Chondrocyte (in vitro differentiated cells): ENCODE results near the gene STT3B. TPM values are rescaled to one million over a fixed set of nuclear protein-coding genes. Genes with fewer than 3 reads are reported as not detected.

Source experiments
- DNase-seq: peaks from one replicate; pipeline ENCODE4 v3.0.0; 2021; ENCODE audit warnings: mixed read lengths, low spot score
- H3K27ac Mint-ChIP-seq: one replicate; pipeline ENCODE4 v1.8.0; 2021; ENCODE audit warnings: mild to moderate bottlenecking, moderate library complexity, mixed read lengths; ENCODE audit not compliant: unreplicated experiment
- H3K27me3 Mint-ChIP-seq: 2 replicates; pipeline ENCODE4 v1.8.0; 2021; ENCODE audit warnings: low read depth, mixed read lengths
- H3K36me3 Mint-ChIP-seq: 2 replicates; pipeline ENCODE4 v1.8.0; 2021; ENCODE audit warnings: low read depth, mixed read lengths
- H3K4me1 Mint-ChIP-seq: 2 replicates; pipeline ENCODE4 v1.8.0; 2021; ENCODE audit warnings: low read depth, mild to moderate bottlenecking, mixed read lengths
- H3K4me3 Mint-ChIP-seq: one replicate; pipeline ENCODE4 v1.8.0; 2021; ENCODE audit warnings: mild to moderate bottlenecking, moderate library complexity, mixed read lengths; ENCODE audit not compliant: unreplicated experiment
- H3K9me3 Mint-ChIP-seq: 2 replicates; pipeline ENCODE4 v1.8.0; 2021; ENCODE audit warnings: low read depth, mixed read lengths
- CTCF ChIP-seq: fragments of 200-600 bp; sonication (generic); IDR thresholded peaks from 2 replicates; pipeline ENCODE4 v1.5.0; 2021; ENCODE audit warnings: antibody characterized with exemption, mild to moderate bottlenecking, moderate library complexity
- total RNA-seq: library from RNA; stranded (reverse); gene quantifications from 3 replicates; pipeline ENCODE4 v1.2.1, GENCODE V29; 2021

Gene STT3B
- total RNA-seq, 1 donor from 2014 or later, result 118 TPM

GRCh38 chr3:31622636-31623288, 90.0 kb downstream of the STT3B start:
- no peak for TF ChIP-seq CTCF
- peaks cover 25% of the 10 kb centered on the region for H3K36me3 Mint-ChIP-seq
- DNase-seq, result no peak
- peaks cover 3% of the 10 kb centered on the region for H3K4me1 Mint-ChIP-seq
- H3K9me3 Mint-ChIP-seq, result no peaks in the 10 kb centered on the region
- no peak overlapping the region for H3K4me3 Mint-ChIP-seq
- H3K27ac Mint-ChIP-seq, result no peak overlapping the region
- no peaks in the 10 kb centered on the region for H3K27me3 Mint-ChIP-seq

- H3K4me1 Mint-ChIP-seq, result peaks cover 5% of the 10 kb centered on the region
- H3K27me3 Mint-ChIP-seq, result no peaks in the 10 kb centered on the region
- TF ChIP-seq CTCF, result no peak
- peaks cover 25% of the 10 kb centered on the region for H3K36me3 Mint-ChIP-seq
- no peak overlapping the region for H3K27ac Mint-ChIP-seq
- DNase-seq, result no peak
- H3K9me3 Mint-ChIP-seq, result no peaks in the 10 kb centered on the region
- H3K4me3 Mint-ChIP-seq, result no peak overlapping the region
These were observed 91.5 kb downstream of the STT3B start for GRCh38 chr3:31624083-31624709.

- no peak for DNase-seq
- peaks cover 29% of the 10 kb centered on the region for H3K36me3 Mint-ChIP-seq
- H3K4me1 Mint-ChIP-seq, result peaks cover 5% of the 10 kb centered on the region
- H3K4me3 Mint-ChIP-seq, result no peak overlapping the region
- H3K27ac Mint-ChIP-seq, result no peak overlapping the region
- TF ChIP-seq CTCF, result no peak
- H3K9me3 Mint-ChIP-seq, result no peaks in the 10 kb centered on the region
- H3K27me3 Mint-ChIP-seq, result no peaks in the 10 kb centered on the region
These were observed 92.6 kb downstream of the STT3B start for GRCh38 chr3:31625358-31625757.

- no peak overlapping the region for H3K4me3 Mint-ChIP-seq
- DNase-seq, result no peak
- no peaks in the 10 kb centered on the region for H3K9me3 Mint-ChIP-seq
- H3K27me3 Mint-ChIP-seq, result no peaks in the 10 kb centered on the region
- H3K36me3 Mint-ChIP-seq, result peaks cover 36% of the 10 kb centered on the region
- H3K4me1 Mint-ChIP-seq, result peaks cover 4% of the 10 kb centered on the region
- no peak overlapping the region for H3K27ac Mint-ChIP-seq
- no peak for TF ChIP-seq CTCF
These were observed 96.3 kb downstream of the STT3B start for GRCh38 chr3:31629054-31629453.

- peaks cover 17% of the 10 kb centered on the region for H3K36me3 Mint-ChIP-seq
- DNase-seq, result no peak
- no peaks in the 10 kb centered on the region for H3K27me3 Mint-ChIP-seq
- H3K4me1 Mint-ChIP-seq, result peaks cover 21% of the 10 kb centered on the region
- no peak for TF ChIP-seq CTCF
- peak overlapping the region; percentile 53 for H3K27ac Mint-ChIP-seq
- no peak overlapping the region for H3K4me3 Mint-ChIP-seq
- H3K9me3 Mint-ChIP-seq, result no peaks in the 10 kb centered on the region
These were observed 101.8 kb downstream of the STT3B start for GRCh38 chr3:31634476-31634875.
